Pulmonary artery endothelial cell (primary cell): ENCODE measurements around the gene FN1. TPM values are rescaled to one million over a fixed set of nuclear protein-coding genes. Genes with fewer than 3 reads are reported as not detected.

ENCODE experiments used
- DNase-seq: peaks from one replicate; pipeline ENCODE4 v3.0.0-alpha.2; 2011; ENCODE audit warnings: low read depth, low spot score
- total RNA-seq: library from RNA; depleted of rRNA; stranded (reverse); fragments of >200 nt; gene quantifications from 2 replicates; pipeline ENCODE4 v1.2.3, GENCODE V29; 2014

Gene FN1
- total RNA-seq, 1 donor from 2014 or later = 3,178 TPM

DNA sequence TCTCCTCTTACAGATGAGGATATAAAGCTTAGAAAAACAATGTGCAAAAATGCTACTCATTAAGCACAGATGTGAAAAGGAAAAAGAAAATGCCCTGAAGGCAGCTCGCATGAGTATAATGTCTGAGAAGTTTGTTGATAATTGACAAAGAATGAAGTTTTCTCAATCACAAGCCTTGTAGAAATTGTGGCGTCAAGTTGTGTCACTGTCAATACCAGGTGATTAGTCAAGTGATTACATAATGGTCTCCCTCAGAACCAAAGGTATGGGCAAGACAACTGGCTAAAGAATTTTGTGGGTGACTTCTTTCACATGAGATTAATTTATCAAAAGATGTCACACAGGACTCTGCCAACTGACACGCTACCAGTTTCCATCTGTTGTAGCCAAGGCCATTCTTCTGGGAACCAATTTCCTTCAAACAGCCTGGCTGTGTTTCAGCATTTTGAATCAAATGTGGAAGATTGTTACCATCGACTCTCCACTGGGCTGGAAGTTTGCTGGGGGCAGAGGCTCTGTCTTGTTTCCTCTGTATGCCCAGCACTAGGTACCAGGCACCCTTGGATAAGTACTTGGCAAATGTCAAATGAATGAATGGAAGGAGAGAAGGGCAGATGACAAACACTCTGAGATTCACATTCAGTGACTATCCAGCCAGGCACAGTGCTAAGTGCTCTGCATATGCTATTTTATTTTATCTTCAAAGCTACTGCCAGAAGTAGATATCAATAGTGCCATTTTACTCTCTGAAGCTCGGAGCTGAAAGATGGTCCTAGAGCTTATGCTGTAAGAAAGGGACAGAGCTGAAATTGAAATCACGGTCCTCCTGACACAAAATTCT is 5.9 kb upstream of the FN1 start:
- no peak for DNase-seq

DNA sequence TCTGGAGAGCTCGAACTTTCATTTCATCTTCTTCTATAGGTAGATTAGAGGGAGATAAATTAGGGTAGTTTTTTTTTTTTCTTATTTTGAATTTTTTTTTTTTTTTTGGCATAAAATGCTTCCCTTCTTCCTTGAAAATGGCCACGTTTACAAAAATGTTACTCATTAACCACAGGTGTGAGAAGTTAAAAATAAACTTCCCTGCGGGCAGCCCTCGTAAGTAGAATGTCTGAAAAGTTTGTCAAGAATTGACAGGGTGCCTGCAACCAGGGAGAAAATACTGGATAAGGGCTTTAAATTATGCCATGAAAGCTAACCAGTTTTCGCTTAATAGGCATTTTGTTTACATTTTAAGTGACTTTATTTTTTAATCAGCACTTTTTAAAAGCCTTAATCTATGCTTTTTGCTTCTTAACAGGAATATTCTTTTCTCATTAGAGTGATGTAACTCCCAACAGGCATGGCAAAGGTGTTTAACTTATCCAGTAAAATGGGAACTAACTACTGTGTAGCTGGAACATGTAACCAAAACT is 4.2 kb upstream of the FN1 start:
- DNase-seq = no peak

DNA sequence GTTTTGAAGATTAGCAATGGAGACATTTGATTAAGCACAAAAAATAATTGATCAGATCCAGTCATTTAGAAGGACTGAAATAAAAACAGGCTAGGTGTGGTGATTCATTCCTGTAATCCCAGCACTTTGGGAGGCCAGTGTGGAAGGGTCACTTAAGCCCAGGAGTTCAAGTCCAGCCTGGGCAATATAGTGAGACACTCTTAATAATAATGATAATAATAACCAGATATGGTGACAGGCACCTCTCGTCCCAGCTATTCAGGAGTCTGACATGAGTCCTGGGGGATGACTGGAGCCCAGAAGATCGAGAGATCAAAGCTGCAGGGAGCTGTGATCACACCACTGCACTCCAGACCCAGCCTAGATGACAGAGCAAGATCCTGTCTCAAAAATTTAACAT is 3.5 kb upstream of the FN1 start:
- no peak for DNase-seq

DNA sequence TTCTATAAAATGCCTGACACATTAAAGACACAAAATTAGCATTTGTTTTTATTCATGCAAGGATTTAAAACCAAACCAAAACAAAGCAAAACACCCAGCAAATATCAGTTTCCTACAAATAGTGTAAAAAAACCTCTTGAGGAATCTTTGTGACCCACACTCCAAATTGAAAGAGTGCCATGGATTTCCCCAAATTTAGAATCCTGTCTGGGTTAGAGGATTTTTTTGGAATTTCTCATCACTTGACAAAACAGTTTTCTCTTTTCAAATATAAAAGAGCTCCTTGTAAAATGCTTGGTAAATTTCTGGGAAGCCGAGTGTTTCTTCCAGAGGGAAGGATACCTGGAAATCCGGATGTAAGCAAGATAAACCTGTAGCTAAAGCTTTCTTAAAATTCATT is 1.7 kb upstream of the FN1 start:
- DNase-seq = no peak

DNA sequence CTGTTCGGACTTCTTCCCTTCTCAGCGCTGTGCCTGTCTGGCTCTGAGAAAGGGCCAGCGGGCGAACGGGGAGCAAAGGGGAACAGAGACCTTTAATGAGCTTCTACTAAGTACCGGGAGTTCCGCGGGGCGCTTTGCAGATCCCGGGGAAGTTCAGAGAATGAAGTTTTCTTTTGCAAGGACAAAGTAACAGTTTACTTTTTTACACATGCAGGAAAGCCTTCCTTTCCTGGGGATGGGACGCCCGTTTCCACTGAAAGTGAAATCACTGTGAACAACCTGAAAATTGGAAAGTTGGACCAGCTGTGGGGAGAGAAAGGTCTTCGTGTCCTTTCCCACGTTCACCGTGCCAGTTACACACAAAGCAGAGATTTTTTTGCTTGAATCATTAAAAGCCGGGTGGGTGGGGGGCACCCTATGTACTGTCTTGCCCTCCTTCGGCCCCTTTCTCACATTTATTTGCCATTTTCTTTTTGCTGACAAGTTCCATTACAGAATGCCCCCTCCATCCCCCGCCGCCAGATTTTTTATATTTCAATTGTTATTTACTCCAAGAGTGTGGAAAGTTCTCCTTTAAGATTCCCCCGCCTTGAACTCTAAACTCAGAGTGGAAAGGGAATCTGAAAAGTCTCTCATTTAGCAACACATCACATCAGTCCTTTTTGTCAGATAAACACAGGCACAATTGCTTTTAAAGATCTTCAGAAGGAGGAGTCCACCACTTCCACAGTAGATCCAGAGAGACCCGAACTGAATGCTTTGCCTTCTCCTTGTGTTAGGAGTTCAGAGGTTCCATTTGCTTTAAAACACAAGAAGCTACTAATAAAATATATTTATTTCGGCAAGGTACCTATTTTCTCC is 1.1 kb upstream of the FN1 start:
- DNase-seq = no peak

DNA sequence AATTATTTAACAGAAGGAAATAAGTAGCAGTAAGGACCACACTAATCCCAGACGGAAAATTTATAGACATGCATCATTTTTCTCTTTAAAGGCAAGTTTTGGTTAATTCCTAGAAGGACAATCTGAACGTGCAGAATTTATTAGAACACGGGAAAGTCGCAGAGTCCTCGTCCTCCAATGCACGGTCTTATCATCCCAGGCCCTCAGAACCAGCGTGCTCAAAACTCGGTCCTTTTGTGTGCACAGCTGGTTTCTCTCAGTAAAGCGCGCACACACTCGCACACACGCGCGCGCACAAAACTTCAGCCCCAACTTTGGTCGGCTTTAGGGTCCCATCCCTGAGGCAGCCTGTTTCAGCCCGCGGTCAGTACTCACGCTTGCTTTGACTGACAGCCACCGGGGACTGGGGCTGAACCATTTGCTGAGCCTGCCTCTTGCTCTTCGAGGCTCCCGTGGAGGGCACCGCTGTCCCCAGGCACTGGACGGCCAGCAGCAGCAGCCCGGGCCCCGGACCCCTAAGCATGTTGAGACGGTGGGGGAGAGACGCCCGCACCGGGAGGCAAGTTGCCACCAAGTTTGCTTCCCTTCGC is 493 bp downstream of the FN1 start:
- no peak for DNase-seq

DNA sequence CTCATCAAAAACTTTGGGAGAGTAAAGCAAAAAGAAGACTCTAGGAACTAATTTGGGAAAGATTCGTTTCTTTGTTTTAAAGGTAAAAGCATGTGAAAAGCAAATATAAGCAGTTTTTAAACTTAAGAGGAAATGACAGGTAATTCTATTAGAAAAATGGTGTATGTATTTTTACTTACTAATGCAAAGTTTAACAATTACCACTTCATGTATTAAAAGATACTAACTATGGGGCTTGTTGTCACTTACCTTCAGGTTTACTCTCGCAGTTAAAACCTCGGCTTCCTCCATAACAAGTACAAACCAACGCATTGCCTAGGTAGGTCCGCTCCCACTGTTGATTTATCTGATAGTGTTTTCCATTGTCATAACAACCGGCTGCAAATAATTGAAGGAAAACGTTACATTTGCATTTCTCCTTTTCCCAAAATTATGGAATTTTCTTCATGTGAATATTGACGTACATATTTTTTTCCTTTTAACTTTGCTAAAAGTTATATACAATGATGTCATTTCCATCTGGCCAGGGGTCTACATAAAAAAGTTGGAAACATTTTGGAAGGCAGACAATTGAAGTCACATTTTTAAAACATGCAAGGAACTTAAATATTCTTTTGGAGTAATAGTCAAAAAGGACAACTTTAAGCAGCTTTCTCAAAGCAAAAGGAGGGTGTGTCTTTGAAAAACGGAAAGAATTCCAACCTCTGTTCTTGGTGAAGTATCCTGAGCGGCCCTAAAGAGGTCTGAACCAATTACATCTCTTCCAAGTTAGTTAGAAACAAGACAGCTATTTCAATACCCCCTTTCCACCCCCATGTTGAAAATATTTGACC is 1.2 kb downstream of the FN1 start:
- DNase-seq = no peak

DNA sequence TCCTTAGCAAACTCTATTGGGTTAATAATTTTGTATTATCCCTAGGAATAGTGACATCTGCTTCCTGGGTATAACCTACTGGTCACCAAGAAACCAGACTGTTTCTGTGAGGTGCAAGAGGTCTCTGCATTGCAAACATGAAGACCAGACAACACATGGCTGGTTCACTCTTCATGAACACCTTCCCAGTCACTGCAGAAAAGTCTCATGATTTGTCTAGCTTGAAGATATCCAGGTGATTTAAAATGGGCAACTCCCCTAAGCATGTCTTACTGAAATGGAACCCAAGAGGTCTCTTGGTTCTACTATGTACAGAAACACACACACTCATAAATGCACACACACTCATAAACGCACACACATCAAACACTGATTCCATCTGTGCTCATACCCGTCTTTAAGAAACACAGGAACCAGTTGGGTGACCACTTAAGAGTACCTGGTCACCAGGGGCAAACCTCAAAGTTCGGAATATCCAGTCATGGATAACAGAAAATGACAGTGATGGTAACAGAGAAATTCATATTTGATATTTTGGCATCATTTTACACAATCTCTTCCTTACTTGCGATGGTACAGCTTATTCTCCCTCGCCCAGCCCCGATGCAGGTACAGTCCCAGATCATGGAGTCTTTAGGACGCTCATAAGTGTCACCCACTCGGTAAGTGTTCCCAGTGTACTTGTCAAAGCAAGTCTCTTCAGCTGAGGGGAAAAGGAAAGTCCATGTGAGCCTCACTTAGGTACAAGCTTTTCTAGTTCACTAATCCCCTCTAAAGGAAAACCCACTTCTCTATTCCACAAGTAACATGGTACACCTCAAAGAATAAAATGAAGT is 2.9 kb downstream of the FN1 start:
- DNase-seq = no peak

DNA sequence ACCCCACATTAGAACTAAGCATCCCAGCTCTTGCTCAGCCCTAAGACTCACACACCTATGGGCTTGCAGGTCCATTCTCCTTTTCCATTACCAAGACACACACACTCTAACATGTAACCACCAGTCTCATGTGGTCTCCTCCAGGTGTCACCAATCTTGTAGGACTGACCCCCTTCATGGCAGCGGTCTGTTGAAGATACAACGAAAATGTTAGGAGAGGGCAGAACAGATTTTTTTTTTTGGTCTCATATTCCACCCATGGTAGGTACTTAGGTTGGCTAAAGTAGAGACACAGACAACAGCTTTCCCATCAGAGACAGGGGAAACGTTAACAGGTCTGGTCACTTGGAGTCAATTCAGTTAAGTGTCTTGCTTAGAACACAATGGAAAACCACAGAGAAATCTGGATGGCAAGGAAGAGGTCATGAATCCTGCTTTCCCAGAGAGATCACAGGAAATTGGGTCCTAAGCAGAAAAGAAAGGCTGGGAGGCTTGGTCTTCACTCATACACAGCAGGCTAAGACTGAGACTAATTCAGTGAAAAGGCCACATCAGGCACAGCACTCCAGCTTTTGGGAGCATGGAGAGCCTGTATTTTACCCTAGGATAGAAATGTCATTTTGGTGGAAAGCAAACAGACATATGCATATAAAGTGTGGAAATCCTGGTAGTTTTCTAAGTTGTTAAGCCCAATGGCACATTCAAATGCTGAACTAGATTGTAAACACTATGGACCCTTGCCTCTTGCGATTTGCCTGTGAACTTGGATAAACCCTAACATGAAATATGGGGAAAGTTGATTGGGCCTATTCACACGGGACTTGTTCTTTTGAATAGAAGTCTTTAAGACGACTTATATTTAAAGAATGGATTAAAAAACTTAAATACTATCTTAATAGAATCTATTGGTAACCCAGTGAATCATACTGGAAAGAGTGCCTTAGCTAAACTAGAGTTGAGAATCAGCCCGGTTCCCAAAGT is 3.8 kb downstream of the FN1 start:
- DNase-seq = no peak

DNA sequence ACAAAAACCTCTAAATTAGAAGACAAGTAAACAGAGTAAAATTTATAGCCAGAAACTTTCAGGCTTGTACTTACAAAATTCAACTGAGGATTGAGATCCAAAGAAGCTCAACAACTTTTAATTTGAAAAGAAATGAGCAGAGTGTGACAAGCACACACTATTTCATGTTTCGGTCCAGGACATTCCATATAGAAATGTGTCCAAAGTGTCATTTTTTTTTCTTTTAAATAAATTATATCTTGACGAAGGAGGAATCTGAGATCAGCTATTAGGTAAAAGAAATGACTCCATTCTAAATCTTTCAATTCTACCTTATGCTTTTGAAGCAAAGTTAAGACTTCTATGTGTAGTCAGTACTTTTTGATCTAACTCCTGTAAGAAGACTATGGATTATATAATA is 4.6 kb downstream of the FN1 start:
- DNase-seq = no peak

DNA sequence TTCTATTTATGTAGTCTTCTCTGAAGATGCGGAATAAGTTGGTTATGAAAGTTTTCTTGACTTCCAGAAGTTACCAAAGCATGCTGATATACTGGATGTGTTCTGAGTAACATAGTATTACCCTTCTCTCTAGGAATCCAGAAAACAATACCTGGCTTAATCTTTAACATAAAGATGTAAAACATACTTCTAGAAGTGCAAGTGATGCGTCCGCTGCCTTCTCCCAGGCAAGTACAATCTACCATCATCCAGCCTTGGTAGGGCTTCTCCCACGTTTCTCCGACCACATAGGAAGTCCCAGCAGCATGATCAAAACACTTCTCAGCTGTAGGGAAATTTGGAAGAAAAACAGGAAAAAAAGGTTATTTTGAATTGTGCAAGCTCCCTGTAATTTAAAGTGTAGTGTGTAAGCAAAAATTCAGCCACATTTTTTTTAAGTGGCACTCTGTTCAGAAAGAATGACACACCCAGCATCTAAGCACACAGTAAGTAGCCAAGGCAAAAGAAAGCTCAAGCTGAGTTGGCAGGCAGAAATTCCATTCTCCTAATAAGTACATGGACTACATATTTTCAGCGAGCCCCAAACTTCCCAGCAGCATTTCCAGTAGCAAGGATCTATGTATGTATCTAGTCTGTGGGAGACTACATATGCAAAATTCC is 5.2 kb downstream of the FN1 start:
- DNase-seq = no peak

DNA sequence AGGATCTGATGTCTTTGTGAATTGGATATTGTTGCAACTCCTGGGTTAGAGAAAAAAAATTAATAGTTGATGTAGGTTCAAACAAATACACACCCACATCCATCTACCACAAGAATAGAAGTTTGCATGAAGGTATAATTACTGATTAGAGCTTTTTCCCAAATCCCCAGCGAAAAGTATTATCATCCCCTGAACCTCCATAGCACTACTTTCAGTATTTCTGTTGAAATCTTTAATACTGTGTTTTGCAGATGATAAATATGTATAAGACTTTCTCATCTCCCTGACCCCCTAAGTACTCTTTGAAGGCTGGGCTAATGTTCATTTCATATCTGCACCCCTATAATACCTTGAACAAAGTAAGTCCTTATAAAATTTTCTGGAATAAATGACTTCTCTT is 6.4 kb downstream of the FN1 start:
- no peak for DNase-seq

DNA sequence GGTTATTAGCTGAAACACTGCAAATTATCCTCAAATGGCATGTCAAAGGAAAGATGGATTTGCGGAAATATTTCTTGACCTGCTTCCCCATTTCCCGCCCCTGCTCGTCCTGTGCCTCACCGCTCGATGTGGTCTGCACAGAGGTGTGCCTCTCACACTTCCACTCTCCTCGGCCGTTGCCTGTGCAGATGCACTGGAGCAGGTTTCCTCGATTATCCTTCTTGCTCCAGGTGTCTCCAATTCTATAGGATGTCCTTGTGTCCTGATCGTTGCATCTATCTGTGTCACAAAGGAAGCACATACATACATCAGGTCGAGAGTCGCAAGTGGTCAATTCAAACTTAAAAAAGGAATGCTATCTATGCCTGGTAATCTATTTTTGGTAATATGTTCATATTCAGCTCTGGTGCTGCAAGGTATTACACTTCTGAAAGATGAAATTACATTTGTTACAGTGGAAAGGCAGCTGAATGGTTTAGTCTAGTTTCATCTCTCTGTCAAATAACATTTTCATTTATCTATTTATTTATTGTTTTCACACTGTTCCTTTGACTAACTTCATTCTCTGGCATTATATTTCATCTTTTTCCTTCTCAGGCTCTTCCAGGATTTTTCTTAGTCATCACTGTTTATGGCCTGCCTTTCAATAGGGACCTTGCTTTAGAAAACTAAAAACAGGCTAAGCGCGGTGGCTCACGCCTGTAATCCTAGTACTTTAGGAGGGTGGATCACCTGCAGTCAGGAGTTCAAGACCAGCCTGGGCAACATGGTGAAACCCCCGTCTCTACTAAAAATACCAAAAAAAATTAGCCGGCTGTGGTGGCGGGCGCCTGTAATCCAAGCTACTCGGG is 7.6 kb downstream of the FN1 start:
- no peak for DNase-seq

DNA sequence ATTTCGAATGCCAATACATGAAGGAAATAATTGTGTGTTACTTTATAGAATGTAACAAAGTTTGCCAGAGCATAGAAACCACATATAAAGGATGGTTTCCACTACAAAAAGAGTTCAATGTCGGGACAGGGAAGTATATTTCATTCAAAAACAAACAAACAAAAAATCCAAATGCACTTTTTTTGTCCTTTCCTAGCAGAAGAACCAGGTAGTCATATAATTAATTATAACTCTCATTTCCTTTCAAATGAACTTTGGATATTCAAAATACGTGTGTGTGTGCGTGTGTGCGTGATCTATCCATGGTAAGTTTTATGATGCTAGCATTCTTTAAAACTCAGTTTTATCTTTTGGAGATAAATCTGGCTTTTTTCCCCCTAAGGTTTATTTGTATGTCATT is 8.3 kb downstream of the FN1 start:
- no peak for DNase-seq

DNA sequence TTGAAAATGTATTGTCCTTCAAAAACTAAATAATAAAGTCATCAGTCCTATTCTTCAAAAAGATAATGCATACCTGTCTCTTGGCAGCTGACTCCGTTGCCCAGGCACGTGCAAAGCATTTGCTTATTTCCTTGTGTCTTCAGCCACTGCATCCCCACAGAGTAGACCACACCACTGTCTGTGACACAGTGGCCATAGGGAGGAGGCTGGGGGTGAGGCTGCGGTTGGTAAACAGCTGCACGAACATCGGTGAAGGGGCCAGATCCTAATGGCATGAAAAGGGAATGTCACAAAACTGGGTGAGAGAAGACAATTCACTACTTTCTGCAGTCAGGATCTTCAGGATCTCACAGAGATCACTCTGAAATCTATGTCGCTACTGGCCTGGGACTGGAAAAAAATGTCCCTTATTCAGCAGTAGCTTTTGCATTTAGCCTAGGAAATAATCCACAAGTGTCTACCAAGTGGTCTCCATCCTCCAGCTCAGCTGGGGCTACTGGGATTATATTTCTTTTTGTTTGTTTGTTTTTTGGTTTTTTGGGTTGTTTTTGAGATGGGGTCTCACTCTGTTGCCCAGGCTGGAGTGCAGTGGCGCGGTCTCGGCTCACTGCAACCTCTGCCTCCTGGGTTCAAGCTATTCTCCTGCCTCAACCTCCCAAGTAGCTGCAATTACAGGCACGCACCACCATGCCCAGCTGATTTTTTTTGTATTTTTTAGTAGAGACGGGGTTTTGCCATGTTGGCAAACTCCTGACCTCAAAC is 10.7 kb downstream of the FN1 start:
- DNase-seq = no peak

DNA sequence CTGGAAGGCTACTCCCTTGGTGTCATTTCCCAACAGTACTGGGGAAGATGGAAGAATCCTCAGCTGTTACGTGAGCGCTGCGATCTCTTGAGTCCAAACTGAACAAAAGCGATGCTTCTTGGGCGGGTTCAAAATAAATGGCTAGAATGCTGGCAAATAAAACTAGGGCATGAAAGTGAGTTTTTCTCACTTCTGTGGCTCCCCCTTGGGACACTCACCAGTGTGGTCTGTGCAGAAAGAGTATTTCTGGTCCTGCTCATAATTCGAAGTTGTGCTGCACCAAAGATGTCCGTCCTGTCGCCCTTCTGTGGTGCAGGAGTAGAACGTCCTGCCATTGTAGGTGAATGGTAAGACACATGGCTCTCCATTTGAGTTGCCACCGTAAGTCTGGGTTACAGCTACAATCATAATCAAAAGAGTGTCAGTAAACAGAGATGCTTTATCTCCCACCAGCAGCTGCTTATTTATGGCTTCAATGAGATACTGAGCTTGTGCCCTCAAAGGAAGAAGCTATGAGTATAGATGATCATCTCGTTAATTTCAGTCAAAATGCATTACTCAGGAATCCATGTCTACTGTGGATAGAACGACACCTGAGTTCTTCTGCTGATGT is 11.8 kb downstream of the FN1 start:
- DNase-seq = no peak
